ENCODE data around the gene ZNF808. TPM values are rescaled to one million over a fixed set of nuclear protein-coding genes. Genes with fewer than 3 reads are reported as not detected.
A peak's percentile ranks its signal among the peaks of the same experiment; 100 is the strongest.
"Not testable (repeated sequence)": the region's sequence is repeated elsewhere in the genome, so short reads cannot be mapped to it uniquely, and the experiment has no call there.

ZNF808 gene
- polyA plus RNA-seq (2011; rRNA removed) (5.3 and 7.7 TPM in 2 replicates), polyA minus RNA-seq (2011; rRNA and poly(A)+ RNA removed) (10.3 and 21.9 TPM in 2 replicates)

GRCh38 chr19:52527134-52527955 is at the start of gene ZNF808:
Gene ZNF808, plus strand, starts transcription at chr19:52527668. Its CDS starts 15,617 bp downstream, at chr19:52543285.
- ChIA-PET POLR2A (interaction anchor here (0.5 kb wide), 1 partner anchor 25 kb away, joined by 4 read pairs; no protein-coding TSS in a partner anchor), CTCF (interaction anchor here (0.6 to 0.7 kb wide), 3 partner anchors 34 to 75 kb away, joined by 3 to 4 read pairs (median 3); no protein-coding TSS in a partner anchor)
- Histone ChIP-seq H3K9me3 (ENCODE audit: control insufficient read depth, insufficient read depth, low read length) (peaks cover 35% of the 10 kb centered on the region), H3K4me3 (ENCODE audit: low read depth, low read length) (peak within 1 kb of the TSS; percentile 83), H3K27me3 (ENCODE audit: control insufficient read depth, insufficient read depth, low read length) (no peaks in the 10 kb centered on the region), H3K27ac (ENCODE audit: low read depth, low read length) (peak within 1 kb of the TSS; percentile 80)
- DNase-seq (ENCODE audit: low read depth, low spot score): peak; percentile 61
- TF ChIP-seq CTCF (IDR thresholded peaks at IDR 0.05; ENCODE audit: low read depth, low read length): peak; percentile 68

- H3K27me3 ChIP-seq (ENCODE audit: control insufficient read depth, insufficient read depth, low read length); CTCF ChIA-PET; POLR2A ChIA-PET: not testable (repeated sequence)
Measured at GRCh38 chr19:52484111-52484743, 43.2 kb upstream of the ZNF808 start.

GRCh38 chr19:52485064-52485463 is 42.4 kb upstream of the ZNF808 start:
- H3K27me3 ChIP-seq (ENCODE audit: control insufficient read depth, insufficient read depth, low read length); POLR2A ChIA-PET; DNase-seq (ENCODE audit: low read depth, low spot score); H3K4me3 ChIP-seq (ENCODE audit: low read depth, low read length); H3K27ac ChIP-seq (ENCODE audit: low read depth, low read length); CTCF ChIA-PET: not testable (repeated sequence)
- peaks cover 83% of the 10 kb centered on the region for H3K9me3 ChIP-seq (ENCODE audit: control insufficient read depth, insufficient read depth, low read length)

More at GRCh38 chr19:52484111-52484743, 43.2 kb upstream of the ZNF808 start:
- H3K27ac ChIP-seq (ENCODE audit: low read depth, low read length); H3K4me3 ChIP-seq (ENCODE audit: low read depth, low read length); DNase-seq (ENCODE audit: low read depth, low spot score): not testable (repeated sequence)
- H3K9me3 ChIP-seq (ENCODE audit: control insufficient read depth, insufficient read depth, low read length): peaks cover 85% of the 10 kb centered on the region

GRCh38 chr19:52485561-52486240 is 41.8 kb upstream of the ZNF808 start:
- H3K4me3 ChIP-seq (ENCODE audit: low read depth, low read length); CTCF ChIA-PET; H3K27me3 ChIP-seq (ENCODE audit: control insufficient read depth, insufficient read depth, low read length); POLR2A ChIA-PET; H3K27ac ChIP-seq (ENCODE audit: low read depth, low read length); DNase-seq (ENCODE audit: low read depth, low spot score): not testable (repeated sequence)
- H3K9me3 ChIP-seq (ENCODE audit: control insufficient read depth, insufficient read depth, low read length): peaks cover 79% of the 10 kb centered on the region

- peaks cover 62% of the 10 kb centered on the region for H3K9me3 ChIP-seq (ENCODE audit: control insufficient read depth, insufficient read depth, low read length)
- no peaks in the 10 kb centered on the region for H3K27me3 ChIP-seq (ENCODE audit: control insufficient read depth, insufficient read depth, low read length)
- ChIA-PET POLR2A (no interaction called here), CTCF (interaction anchor here (0.7 kb wide), 1 partner anchor 34 kb away, joined by 4 read pairs; no protein-coding TSS in a partner anchor)
- no peak overlapping the region for H3K4me3 ChIP-seq (ENCODE audit: low read depth, low read length)
- DNase-seq (ENCODE audit: low read depth, low spot score): no peak
- no peak for TF ChIP-seq CTCF (IDR thresholded peaks at IDR 0.05; ENCODE audit: low read depth, low read length)
- H3K27ac ChIP-seq (ENCODE audit: low read depth, low read length): no peak overlapping the region
Measured at GRCh38 chr19:52492201-52492993, 35.1 kb upstream of the ZNF808 start.

GRCh38 chr19:52492994-52493470 is 34.4 kb upstream of the ZNF808 start:
- H3K4me3 ChIP-seq (ENCODE audit: low read depth, low read length): no peak overlapping the region
- H3K27me3 ChIP-seq (ENCODE audit: control insufficient read depth, insufficient read depth, low read length): no peaks in the 10 kb centered on the region
- no peak overlapping the region for H3K27ac ChIP-seq (ENCODE audit: low read depth, low read length)
- peaks cover 57% of the 10 kb centered on the region for H3K9me3 ChIP-seq (ENCODE audit: control insufficient read depth, insufficient read depth, low read length)
- CTCF ChIA-PET: no interaction called here
- DNase-seq (ENCODE audit: low read depth, low spot score): no peak
- POLR2A ChIA-PET: no interaction called here
- TF ChIP-seq CTCF (IDR thresholded peaks at IDR 0.05; ENCODE audit: low read depth, low read length): no peak
